CD4-positive, alpha-beta T cell treated with Interleukin-6 at 100 ng/mL for 8 hours (primary cell): ENCODE results near the gene SPO11.

ENCODE experiments used
- DNase-seq: peaks from one replicate; pipeline ENCODE4 v3.0.0-alpha.2; 2020; ENCODE audit warnings: mixed read lengths, low spot score

SPO11 gene

GRCh38 chr20:57377350-57377749 is 47.7 kb downstream of the SPO11 start:
- no peak for DNase-seq

- DNase-seq = no peak
These were observed 48.5 kb downstream of the SPO11 start for GRCh38 chr20:57378107-57378506.

- DNase-seq = no peak
These were observed 49.2 kb downstream of the SPO11 start for GRCh38 chr20:57378646-57379262.

GRCh38 chr20:57379263-57379647 is 49.7 kb downstream of the SPO11 start:
- no peak for DNase-seq

GRCh38 chr20:57380081-57380750 is 50.6 kb downstream of the SPO11 start:
- no peak for DNase-seq

GRCh38 chr20:57381596-57382503 is 52.2 kb downstream of the SPO11 start:
- DNase-seq = peak; percentile 83

GRCh38 chr20:57382516-57382915 is 52.9 kb downstream of the SPO11 start:
- no peak for DNase-seq

GRCh38 chr20:57383447-57384347 is 54.1 kb downstream of the SPO11 start:
- no peak for DNase-seq

- DNase-seq = no peak
These were observed 54.9 kb downstream of the SPO11 start for GRCh38 chr20:57384486-57384885.

GRCh38 chr20:57384953-57385761 is 55.6 kb downstream of the SPO11 start:
- no peak for DNase-seq

- DNase-seq = no peak
These were observed 56.3 kb downstream of the SPO11 start for GRCh38 chr20:57385940-57386339.

- DNase-seq = no peak
These were observed 57.2 kb downstream of the SPO11 start for GRCh38 chr20:57386762-57387161.

- DNase-seq = no peak
These were observed 57.9 kb downstream of the SPO11 start for GRCh38 chr20:57387463-57387862.

GRCh38 chr20:57387945-57388371 is 58.4 kb downstream of the SPO11 start:
- DNase-seq = no peak

GRCh38 chr20:57388953-57389694 is 59.5 kb downstream of the SPO11 start:
- DNase-seq = peak; percentile 62

GRCh38 chr20:57389695-57390603 is 60.3 kb downstream of the SPO11 start:
- DNase-seq = peak; percentile 50

- DNase-seq = peak; percentile 81
These were observed 61.2 kb downstream of the SPO11 start, which contains the start of gene RBM38 for GRCh38 chr20:57390604-57391438. TSS of gene RBM38 (plus strand) at chr20:57391396. CDS start at chr20:57391582, 186 bp downstream.
